CD4-positive, alpha-beta memory T cell (primary cell): Measurements from ENCODE around the gene MMAA. TPM values are rescaled to one million over a fixed set of nuclear protein-coding genes. Genes with fewer than 3 reads are reported as not detected.
"Not testable (repeated sequence)": the region's sequence is repeated elsewhere in the genome, so short reads cannot be mapped to it uniquely, and the experiment has no call there.

Source experiments
- CTCF ChIA-PET: fragments of 350-600 bp; sonication (Branson Sonifier 250); formaldehyde crosslinking; loops from one replicate; lab custom pipeline; 2021; ENCODE audit warnings: inconsistent platforms; ENCODE audit not compliant: partially characterized antibody; lab: Charles Lee
- POLR2A ChIA-PET: fragments of 350-600 bp; sonication (Branson Sonifier 250); formaldehyde crosslinking; loops from one replicate; lab custom pipeline; 2021; ENCODE audit not compliant: partially characterized antibody; lab: Charles Lee
- DNase-seq, 5 donors: peaks; one replicate each; pipeline versions ENCODE4 v3.0.0 to v3.0.0-alpha.2; 2020 to 2022; ENCODE audit warnings: mixed read lengths in 1 of 5
- H3K27ac ChIP-seq: one replicate; pipeline ENCODE4 v1.7.0; 2013; ENCODE audit warnings: low read depth, low read length
- H3K27me3 ChIP-seq: 2 replicates; pipeline ENCODE4 v1.7.0; 2013; ENCODE audit warnings: mild to moderate bottlenecking, low read length, moderate library complexity; ENCODE audit not compliant: insufficient read depth
- H3K36me3 ChIP-seq: 2 replicates; pipeline ENCODE4 v1.7.0; 2013; ENCODE audit warnings: mild to moderate bottlenecking, low read length, moderate library complexity; ENCODE audit not compliant: insufficient read depth
- H3K4me1 ChIP-seq: 2 replicates; pipeline ENCODE4 v1.7.0; 2013; ENCODE audit warnings: mild to moderate bottlenecking, low read length, moderate library complexity; ENCODE audit not compliant: insufficient read depth
- H3K4me3 ChIP-seq, 2 donors: one replicate each; pipeline ENCODE4 v1.7.0; 2013; ENCODE audit warnings: low read length in 2 of 2, mild to moderate bottlenecking in 1 of 2
- H3K9me3 ChIP-seq, 2 donors: one replicate each; pipeline ENCODE4 v1.7.0; 2013; ENCODE audit warnings: low read length in 2 of 2, control low read depth in 1 of 2; ENCODE audit not compliant: control insufficient read depth in 1 of 2
- H3K27ac Mint-ChIP-seq, 7 donors: one replicate each; pipeline ENCODE4 v1.8.0; 2020 to 2021; ENCODE audit warnings: mixed read lengths in 7 of 7, mild to moderate bottlenecking in 6 of 7, inconsistent platforms in 3 of 7, moderate library complexity in 3 of 7
- H3K27me3 Mint-ChIP-seq, 2 donors: one replicate each; pipeline ENCODE4 v1.8.0; 2020 to 2021; ENCODE audit warnings: mixed read lengths in 2 of 2
- H3K36me3 Mint-ChIP-seq, 2 donors: one replicate each; pipeline ENCODE4 v1.8.0; 2020 to 2021; ENCODE audit warnings: mixed read lengths in 2 of 2, inconsistent platforms in 1 of 2, mild to moderate bottlenecking in 1 of 2
- H3K4me1 Mint-ChIP-seq, 4 donors: one replicate each; pipeline ENCODE4 v1.8.0; 2020 to 2021; ENCODE audit warnings: mixed read lengths in 4 of 4, mild to moderate bottlenecking in 1 of 4
- H3K4me3 Mint-ChIP-seq, 8 donors: one replicate each; pipeline ENCODE4 v1.8.0; 2020 to 2021; ENCODE audit warnings: mixed read lengths in 8 of 8, mild to moderate bottlenecking in 7 of 8, moderate library complexity in 6 of 8, inconsistent platforms in 3 of 8
- H3K9me3 Mint-ChIP-seq, 8 donors: one replicate each; pipeline ENCODE4 v1.8.0; 2020 to 2021; ENCODE audit warnings: mixed read lengths in 8 of 8, mild to moderate bottlenecking in 5 of 8, inconsistent platforms in 3 of 8, moderate library complexity in 1 of 8
- intact Hi-C: fragments of 100-400 bp; cut with micrococcal nuclease; formaldehyde crosslinking; loops from one replicate; pipeline ENCODE4 v1.15.1; 2023
- polyA plus RNA-seq, 2 donors: library from polyadenylated mRNA; unstranded; fragments of 300-500 nt; fragmentation: Illumina TruSeq; gene quantifications; one replicate each; pipeline ENCODE4 v1.2.3, GENCODE V29; 2021
- total RNA-seq, 2 experiments: library from RNA; stranded (reverse); gene quantifications; one replicate each; pipeline ENCODE4 v1.2.3, GENCODE V29; 2021

Gene MMAA
- total and polyA plus RNA-seq, 4 experiments from 2014 or later: 7.4 to 13.5 (median 11.9) TPM

GRCh38 chr4:145618210-145618931 lies 814 bp upstream of the MMAA start:
- ChIA-PET POLR2A (interaction anchor here (1.3 to 3.5 kb wide), 6 partner anchors 17 to 2000 kb away, joined by 3 to 17 read pairs (median 6); partner anchors contain the start of genes ABCE1, ANAPC10, OTUD4 and ZNF827), CTCF (interaction anchor here (0.7 to 2.8 kb wide), 9 partner anchors 9 to 520 kb away, joined by 4 to 29 read pairs (median 6); partner anchors contain the start of genes ABCE1 and ANAPC10)
- H3K9me3 ChIP-seq: no peaks in the 10 kb centered on the region
- peaks cover 1 to 2% of the 10 kb centered on the region in 2 donors for H3K27me3 Mint-ChIP-seq
- peak overlapping the region; percentile 95 for H3K27ac ChIP-seq
- peaks cover 0 to 4% (median 0%) of the 10 kb centered on the region in 8 donors for H3K9me3 Mint-ChIP-seq
- H3K4me1 Mint-ChIP-seq: peaks cover 30 to 54% (median 34%) of the 10 kb centered on the region in 4 donors
- no peaks in the 10 kb centered on the region for H3K36me3 ChIP-seq
- H3K4me1 ChIP-seq: peaks cover 32% of the 10 kb centered on the region
- H3K36me3 Mint-ChIP-seq: peaks cover 3 to 15% of the 10 kb centered on the region in 2 donors
- DNase-seq: peak in 1 of 5 donors; percentile 36
- intact Hi-C loops: loop anchor here (5.0 to 10.0 kb wide), 3 partner anchors 559 to 1999 kb away; partner anchors contain the start of genes LSM6, TMEM184C and TTC29
- H3K4me3 Mint-ChIP-seq: peak overlapping the region; percentile 87 to 100 (median 98)
- no peaks in the 10 kb centered on the region for H3K27me3 ChIP-seq
- peak overlapping the region; percentile 85 to 97 for H3K4me3 ChIP-seq
- H3K27ac Mint-ChIP-seq: peak overlapping the region; percentile 98 to 100 (median 99)

GRCh38 chr4:145619639-145619996 lies 433 bp downstream of the MMAA start:
- peak in 1 of 5 donors; percentile 77 for DNase-seq
- Mint-ChIP-seq H3K27ac (peak overlapping the region; percentile 98 to 100 (median 99)), H3K4me1 (peaks cover 31 to 54% (median 36%) of the 10 kb centered on the region in 4 donors), H3K27me3 (peaks cover 0 to under 1% of the 10 kb centered on the region in 2 donors), H3K36me3 (peaks cover 3 to 19% of the 10 kb centered on the region in 2 donors), H3K9me3 (peaks cover 0 to 4% (median 0%) of the 10 kb centered on the region in 8 donors), H3K4me3 (peak overlapping the region; percentile 87 to 100 (median 98))
- Histone ChIP-seq H3K27me3 (no peaks in the 10 kb centered on the region), H3K4me1 (peaks cover 32% of the 10 kb centered on the region), H3K4me3 (peak overlapping the region; percentile 85 to 97), H3K9me3 (no peaks in the 10 kb centered on the region), H3K36me3 (no peaks in the 10 kb centered on the region), H3K27ac (peak overlapping the region; percentile 95)
- POLR2A ChIA-PET: interaction anchor here (0.7 to 3.5 kb wide), 7 partner anchors 10 to 1998 kb away, joined by 3 to 17 read pairs (median 5); partner anchors contain the start of genes ABCE1, ANAPC10, OTUD4 and ZNF827
- intact Hi-C loops: loop anchor here (1.0 to 10.0 kb wide), 7 partner anchors 114 to 1998 kb away; partner anchors contain the start of genes ABCE1, ANAPC10, LSM6 and OTUD4
- CTCF ChIA-PET: interaction anchor here (0.6 to 1.7 kb wide), 4 partner anchors 10 to 386 kb away, joined by 3 to 6 read pairs (median 3); no protein-coding TSS in a partner anchor

GRCh38 chr4:145622067-145622466 lies 2.9 kb downstream of the MMAA start:
- H3K9me3 Mint-ChIP-seq: not testable (repeated sequence)

GRCh38 chr4:145623831-145624230 lies 4.6 kb downstream of the MMAA start:
- CTCF ChIA-PET: interaction anchor here (0.8 to 1.5 kb wide), 2 partner anchors 12 to 14 kb away, joined by 3 to 8 read pairs; no protein-coding TSS in a partner anchor
- peaks cover 15 to 23% of the 10 kb centered on the region in 2 donors for H3K36me3 Mint-ChIP-seq

More at GRCh38 chr4:145622067-145622466, 2.9 kb downstream of the MMAA start:
- H3K36me3 Mint-ChIP-seq: peaks cover 6 to 21% of the 10 kb centered on the region in 2 donors
- peak overlapping the region in 4 of 8 donors; percentile 11 to 66 (median 40) for H3K4me3 Mint-ChIP-seq
- H3K9me3 ChIP-seq, POLR2A ChIA-PET, H3K27ac ChIP-seq, intact Hi-C loops, H3K36me3 ChIP-seq, DNase-seq, H3K27me3 Mint-ChIP-seq, H3K4me3 ChIP-seq, H3K27me3 ChIP-seq: not testable (repeated sequence)
- peaks cover 36 to 60% (median 43%) of the 10 kb centered on the region in 4 donors for H3K4me1 Mint-ChIP-seq
- H3K4me1 ChIP-seq: peaks cover 32% of the 10 kb centered on the region
- CTCF ChIA-PET: interaction anchor here (1.5 kb wide), 1 partner anchor 10 kb away, joined by 8 read pairs; no protein-coding TSS in a partner anchor
- peak overlapping the region in 1 of 7 donors; percentile 63 for H3K27ac Mint-ChIP-seq

GRCh38 chr4:145625677-145626622 lies 6.8 kb downstream of the MMAA start:
- POLR2A ChIA-PET: no interaction called here
- no peaks in the 10 kb centered on the region for H3K27me3 ChIP-seq
- no peak for DNase-seq
- Mint-ChIP-seq H3K27me3 (no peaks in the 10 kb centered on the region), H3K36me3 (peaks cover 20 to 25% of the 10 kb centered on the region in 2 donors), H3K4me1 (peaks cover 23 to 27% (median 25%) of the 10 kb centered on the region in 4 donors), H3K9me3 (peaks cover 0 to 4% (median 0%) of the 10 kb centered on the region in 8 donors), H3K27ac (peak overlapping the region in 4 of 7 donors; percentile 14 to 57 (median 48)), H3K4me3 (peak overlapping the region in 2 of 8 donors; percentile 32 to 48)
- H3K36me3 ChIP-seq: no peaks in the 10 kb centered on the region
- intact Hi-C loops: no loop called here
- CTCF ChIA-PET: interaction anchor here (0.7 to 2.8 kb wide), 2 partner anchors 9 to 16 kb away, joined by 3 to 14 read pairs; no protein-coding TSS in a partner anchor
- H3K4me3 ChIP-seq: no peak overlapping the region
- peaks cover 8% of the 10 kb centered on the region for H3K4me1 ChIP-seq
- no peaks in the 10 kb centered on the region for H3K9me3 ChIP-seq
- no peak overlapping the region for H3K27ac ChIP-seq

More at GRCh38 chr4:145623831-145624230, 4.6 kb downstream of the MMAA start:
- H3K36me3 ChIP-seq: no peaks in the 10 kb centered on the region
- no peak overlapping the region for H3K4me3 ChIP-seq
- H3K4me1 ChIP-seq: peaks cover 19% of the 10 kb centered on the region
- no peaks in the 10 kb centered on the region for H3K9me3 ChIP-seq
- DNase-seq: no peak
- H3K27me3 ChIP-seq: no peaks in the 10 kb centered on the region
- Mint-ChIP-seq H3K27ac (no peak overlapping the region), H3K4me3 (no peak overlapping the region), H3K27me3 (no peaks in the 10 kb centered on the region), H3K9me3 (peaks cover 0 to 4% (median 0%) of the 10 kb centered on the region in 8 donors), H3K4me1 (peaks cover 30 to 44% (median 33%) of the 10 kb centered on the region in 4 donors)
- POLR2A ChIA-PET: no interaction called here
- H3K27ac ChIP-seq: no peak overlapping the region
- intact Hi-C loops: no loop called here

GRCh38 chr4:145626623-145626982 lies 7.4 kb downstream of the MMAA start:
- POLR2A ChIA-PET: no interaction called here
- H3K27ac Mint-ChIP-seq: no peak overlapping the region

More at GRCh38 chr4:145626623-145626982, 7.4 kb downstream of the MMAA start:
- intact Hi-C loops: no loop called here
- H3K4me1 ChIP-seq: peaks cover 2% of the 10 kb centered on the region
- H3K9me3 ChIP-seq: no peaks in the 10 kb centered on the region
- no peaks in the 10 kb centered on the region for H3K36me3 ChIP-seq
- H3K27me3 ChIP-seq: no peaks in the 10 kb centered on the region
- peaks cover 0 to 4% (median 0%) of the 10 kb centered on the region in 8 donors for H3K9me3 Mint-ChIP-seq
- H3K27ac ChIP-seq: no peak overlapping the region
- CTCF ChIA-PET: interaction anchor here (2.8 kb wide), 1 partner anchor 10 kb away, joined by 14 read pairs; no protein-coding TSS in a partner anchor
- no peaks in the 10 kb centered on the region for H3K27me3 Mint-ChIP-seq
- H3K36me3 Mint-ChIP-seq: peaks cover 17 to 25% of the 10 kb centered on the region in 2 donors
- peaks cover 19 to 22% (median 21%) of the 10 kb centered on the region in 4 donors for H3K4me1 Mint-ChIP-seq
- H3K4me3 Mint-ChIP-seq: no peak overlapping the region
- H3K4me3 ChIP-seq: no peak overlapping the region
- no peak for DNase-seq
